HFFc6 (cell line): ENCODE data around the gene ITPK1. TPM values are rescaled to one million over a fixed set of nuclear protein-coding genes. Genes with fewer than 3 reads are reported as not detected.
"Not testable (repeated sequence)": the region's sequence is repeated elsewhere in the genome, so short reads cannot be mapped to it uniquely, and the experiment has no call there.

ENCODE experiments used
- DNase-seq: peaks from one replicate; pipeline ENCODE4 v3.0.0-alpha.2; 2018
- H3K27ac Mint-ChIP-seq: 2 replicates; pipeline ENCODE4 v1.8.0; 2020; ENCODE audit warnings: mild to moderate bottlenecking, mixed read lengths
- H3K27me3 Mint-ChIP-seq: 2 replicates; pipeline ENCODE4 v1.8.0; 2021; ENCODE audit warnings: mild to moderate bottlenecking, moderate library complexity, mixed read lengths; ENCODE audit not compliant: insufficient read depth
- H3K36me3 Mint-ChIP-seq: 2 replicates; pipeline ENCODE4 v1.8.0; 2021; ENCODE audit warnings: low read depth, mixed read lengths
- H3K4me1 Mint-ChIP-seq: 2 replicates; pipeline ENCODE4 v1.8.0; 2020; ENCODE audit warnings: low read depth, mixed read lengths
- H3K4me3 Mint-ChIP-seq: 2 replicates; pipeline ENCODE4 v1.8.0; 2020; ENCODE audit warnings: mild to moderate bottlenecking, moderate library complexity, mixed read lengths
- H3K9me3 Mint-ChIP-seq: 2 replicates; pipeline ENCODE4 v1.8.0; 2020; ENCODE audit warnings: mild to moderate bottlenecking, mixed read lengths
- CTCF ChIP-seq: fragments of 200-600 bp; sonication (generic); IDR thresholded peaks from 2 replicates; pipeline ENCODE4 v1.5.0; 2021; ENCODE audit warnings: antibody characterized with exemption, mild to moderate bottlenecking
- total RNA-seq, 6 experiments: library from RNA; stranded (reverse); fragmentation: NEBNext Ultra II Directional; extraction: Animal tissue kit (Norgen Biotek cat#: 25700); gene quantifications; 2 replicates in 1 of 6; 3 replicates in 5 of 6; pipeline ENCODE4 v1.2.3, GENCODE V29; 2021

The ITPK1 gene
- total RNA-seq, 6 experiments from 2014 or later: 27.3 to 38.1 (median 32.4) TPM

GRCh38 chr14:93146119-93146518 lies 30.4 kb upstream of the ITPK1 start:
- no peak for TF ChIP-seq CTCF
- H3K27ac Mint-ChIP-seq: no peak overlapping the region

GRCh38 chr14:93142854-93143652 lies 27.3 kb upstream of the ITPK1 start:
- peaks cover 5% of the 10 kb centered on the region; the same call in 1 of the 2 replicates for H3K27me3 Mint-ChIP-seq
- H3K9me3 Mint-ChIP-seq: no peaks in the 10 kb centered on the region
- TF ChIP-seq CTCF: no peak
- no peak overlapping the region for H3K27ac Mint-ChIP-seq
- DNase-seq: no peak
- peaks cover 6% of the 10 kb centered on the region for H3K4me1 Mint-ChIP-seq
- H3K36me3 Mint-ChIP-seq: no peaks in the 10 kb centered on the region
- no peak overlapping the region for H3K4me3 Mint-ChIP-seq

More at GRCh38 chr14:93146119-93146518, 30.4 kb upstream of the ITPK1 start:
- peaks cover 11% of the 10 kb centered on the region; the same call in 1 of the 2 replicates for H3K4me1 Mint-ChIP-seq
- H3K36me3 Mint-ChIP-seq: no peaks in the 10 kb centered on the region
- no peak for DNase-seq
- H3K4me3 Mint-ChIP-seq: no peak overlapping the region
- H3K9me3 Mint-ChIP-seq: no peaks in the 10 kb centered on the region
- H3K27me3 Mint-ChIP-seq: peaks cover 5% of the 10 kb centered on the region

- Mint-ChIP-seq H3K4me1 (peaks cover 11% of the 10 kb centered on the region), H3K27ac (no peak overlapping the region), H3K9me3 (no peaks in the 10 kb centered on the region), H3K36me3 (no peaks in the 10 kb centered on the region), H3K27me3 (peaks cover 10% of the 10 kb centered on the region), H3K4me3 (no peak overlapping the region)
- no peak for TF ChIP-seq CTCF
- DNase-seq: no peak
Observed at GRCh38 chr14:93137864-93138263, 22.1 kb upstream of the ITPK1 start.

- DNase-seq, H3K27ac Mint-ChIP-seq: not testable (repeated sequence)
Observed at GRCh38 chr14:93136508-93136907, 20.8 kb upstream of the ITPK1 start.

GRCh38 chr14:93136009-93136408 lies 20.3 kb upstream of the ITPK1 start:
- Mint-ChIP-seq H3K9me3 (no peaks in the 10 kb centered on the region), H3K27me3 (peaks cover 8% of the 10 kb centered on the region), H3K4me3 (no peak overlapping the region), H3K4me1 (peaks cover 16% of the 10 kb centered on the region), H3K36me3 (no peaks in the 10 kb centered on the region), H3K27ac (no peak overlapping the region)
- no peak for TF ChIP-seq CTCF
- no peak for DNase-seq

More at GRCh38 chr14:93136508-93136907, 20.8 kb upstream of the ITPK1 start:
- H3K27me3 Mint-ChIP-seq, H3K9me3 Mint-ChIP-seq, H3K4me3 Mint-ChIP-seq, H3K36me3 Mint-ChIP-seq: not testable (repeated sequence)
- peaks cover 16% of the 10 kb centered on the region for H3K4me1 Mint-ChIP-seq

GRCh38 chr14:93135399-93135798 lies 19.7 kb upstream of the ITPK1 start:
- Mint-ChIP-seq H3K27me3 (peaks cover 8% of the 10 kb centered on the region), H3K4me1 (peaks cover 16% of the 10 kb centered on the region), H3K36me3 (no peaks in the 10 kb centered on the region), H3K9me3 (no peaks in the 10 kb centered on the region), H3K27ac (no peak overlapping the region), H3K4me3 (no peak overlapping the region)
- no peak for DNase-seq
- TF ChIP-seq CTCF: no peak
